Measurements from ENCODE around the gene SAXO1.

GRCh38 chr9:19020886-19021455 lies 12.0 kb downstream of the SAXO1 start:
- TF ChIP-seq POLR2A (IDR thresholded peaks at IDR 0.05; ENCODE audit: low read length) (no peak), GATA1 (IDR thresholded peaks at IDR 0.05; ENCODE audit: low read depth, low read length) (no peak)

Measured in erythroblast (primary cell).